ENCODE measurements around the gene CCSER1.

- TF ChIP-seq CTCF (IDR thresholded peaks at IDR 0.05) (no peak), POLR2AphosphoS5 (IDR thresholded peaks at IDR 0.05; ENCODE audit: low read depth, low read length) (no peak)
Measured at GRCh38 chr4:90857081-90857820, 730.1 kb downstream of the CCSER1 start.
